HG02981 (cell line): ENCODE results near the gene UGT1A5.

ENCODE experiments used
- ATAC-seq: cut with Tn5 transposase; IDR thresholded peaks from one replicate; pipeline ENCODE4 v1.9.1; 2021; ENCODE audit warnings: mild to moderate bottlenecking, moderate library complexity; ENCODE audit not compliant: unreplicated experiment

The UGT1A5 gene

DNA sequence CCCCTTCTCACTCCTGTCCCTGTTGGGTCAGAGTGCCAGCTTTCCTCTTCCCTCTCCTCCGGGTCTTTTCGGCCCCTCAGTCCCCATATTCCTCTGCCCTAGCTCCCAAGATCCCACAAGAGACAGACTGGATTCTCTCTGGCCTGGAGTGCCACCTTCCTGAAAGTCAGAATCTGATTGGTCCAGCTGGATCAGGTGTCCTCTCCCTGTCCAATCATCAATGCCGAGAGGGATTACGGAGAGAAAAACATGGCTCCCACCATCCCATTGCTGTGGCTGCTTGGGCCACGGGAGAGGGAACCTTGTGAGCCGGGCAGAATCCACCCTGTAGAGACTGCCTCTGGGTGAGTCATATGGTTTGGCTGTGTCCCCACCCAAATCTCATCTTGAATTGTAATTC, 62.7 kb downstream of the UGT1A5 start:
- no peak for ATAC-seq

- ATAC-seq, result no peak
These were observed 65.3 kb downstream of the UGT1A5 start, which contains the start of gene MROH2A for GRCh38 chr2:233778030-233778429. Gene MROH2A (plus strand): TSS chr2:233778330. CDS start chr2:233779359, 1,029 bp downstream.

DNA sequence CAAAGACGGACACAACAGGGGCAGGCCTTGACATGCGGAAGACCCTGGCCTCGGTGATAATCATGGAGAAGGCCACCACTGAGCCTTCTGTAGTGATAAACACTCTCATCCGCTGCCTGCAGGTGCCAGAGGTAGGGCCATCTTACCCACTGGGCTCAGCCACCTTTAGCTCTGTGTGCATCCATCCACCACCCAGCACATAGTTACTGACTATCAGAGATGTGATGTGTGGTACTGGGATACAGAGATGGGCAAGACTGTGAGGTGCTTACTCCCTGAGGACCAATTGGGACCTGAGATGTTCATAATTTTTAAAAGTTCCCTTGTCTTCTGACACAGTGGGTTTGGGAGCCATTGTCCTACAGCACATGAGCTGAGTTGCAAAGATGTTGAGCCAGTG, 67.0 kb downstream of the UGT1A5 start:
- ATAC-seq, result no peak

GRCh38 chr2:233780771-233781170, 68.1 kb downstream of the UGT1A5 start:
- no peak for ATAC-seq

DNA sequence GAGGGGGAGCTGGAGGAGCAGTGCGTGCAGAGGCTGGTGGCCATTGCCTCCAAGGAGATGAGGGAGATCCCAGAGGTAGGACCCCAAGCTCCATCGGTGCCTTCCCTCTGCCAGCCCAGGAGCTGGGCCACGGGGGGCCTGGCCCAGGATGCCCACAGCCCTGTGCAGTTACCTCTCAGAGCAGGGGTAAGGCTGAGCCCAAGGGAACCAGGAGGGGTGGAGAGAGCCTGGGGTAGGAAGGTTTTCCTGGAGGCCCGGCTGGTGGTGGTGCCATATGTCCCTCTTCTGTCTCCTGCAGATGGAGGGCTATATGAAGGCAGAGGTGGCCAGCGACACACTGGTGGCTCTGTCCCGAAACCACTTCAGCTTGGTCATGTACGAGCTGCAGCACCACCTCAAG, 76.8 kb downstream of the UGT1A5 start:
- ATAC-seq, result no peak

- ATAC-seq, result no peak
These were observed 78.6 kb downstream of the UGT1A5 start for GRCh38 chr2:233791151-233791882.

DNA sequence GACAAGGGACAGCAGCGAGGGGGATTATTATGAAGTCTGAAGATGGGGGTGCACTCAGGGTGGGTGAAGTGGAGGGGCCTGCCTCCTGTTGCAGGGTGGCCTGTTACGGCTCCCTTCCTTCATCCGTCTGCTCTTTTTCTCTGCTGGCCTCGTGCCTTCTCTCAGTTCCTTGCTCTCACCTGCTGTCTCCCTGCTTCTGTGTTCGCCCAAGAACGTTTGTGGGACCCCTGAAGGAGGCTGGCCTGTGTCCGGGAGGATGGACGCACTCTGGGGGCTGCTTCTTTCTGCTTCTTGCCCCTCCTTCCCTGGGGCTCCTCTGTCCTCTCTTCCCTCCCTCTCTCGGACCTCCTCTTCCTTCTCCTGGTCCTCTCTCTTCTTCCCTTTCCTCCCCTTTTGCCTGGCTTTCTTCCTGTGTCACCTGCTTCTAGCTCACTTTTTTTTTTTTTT, 79.2 kb downstream of the UGT1A5 start:
- no peak for ATAC-seq

DNA sequence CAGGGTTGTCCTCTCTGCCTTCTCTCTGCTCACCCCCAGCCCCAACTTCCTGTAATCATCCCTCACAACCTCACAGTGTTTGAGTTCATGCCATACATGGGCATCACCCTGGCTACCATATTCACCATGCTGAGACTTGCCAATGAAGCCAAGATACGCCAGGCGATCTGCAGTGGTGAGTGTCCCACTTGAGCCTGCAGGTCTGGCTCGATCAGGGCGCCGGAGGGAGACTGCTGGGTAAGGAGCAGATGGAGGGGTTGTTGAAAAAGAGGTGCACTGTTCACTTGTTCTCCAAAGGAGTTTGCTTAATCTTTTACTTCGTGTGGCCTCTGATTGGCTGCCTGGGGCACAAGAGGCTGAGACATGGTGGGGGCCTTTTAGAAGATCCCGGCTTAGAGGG, 80.0 kb downstream of the UGT1A5 start:
- ATAC-seq, result no peak

DNA sequence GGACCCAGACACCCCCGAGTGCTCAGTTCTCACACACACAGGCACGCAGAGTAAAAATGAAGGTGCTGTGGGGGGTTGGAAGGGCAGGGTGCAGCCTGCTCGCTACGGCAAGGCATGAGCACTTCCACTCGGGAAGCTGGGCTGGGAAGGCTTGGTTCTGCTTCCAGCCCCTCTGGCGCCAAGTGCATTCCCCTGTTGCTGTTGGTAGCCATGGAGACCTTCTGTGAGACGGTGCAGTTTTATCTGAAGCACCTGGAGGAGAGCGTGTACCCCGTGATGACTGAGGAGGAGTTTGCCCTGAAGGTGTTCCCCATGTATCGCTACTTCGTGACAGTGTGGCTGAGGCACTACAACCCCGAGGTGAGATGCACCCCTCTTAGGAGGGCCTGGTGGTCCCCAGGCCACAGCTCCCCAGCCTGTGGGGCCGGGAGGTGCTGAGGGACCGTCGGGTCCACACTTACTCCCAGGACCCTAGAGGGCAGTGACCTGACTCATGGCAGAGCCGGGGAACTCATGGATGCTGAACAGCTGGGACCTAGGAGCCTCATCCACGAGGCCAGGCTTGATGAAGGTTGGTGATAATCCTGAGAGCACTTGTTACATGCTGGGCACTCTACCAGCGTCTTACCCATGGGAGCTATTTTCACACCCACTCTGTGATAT, 80.9 kb downstream of the UGT1A5 start:
- ATAC-seq, result no peak

- ATAC-seq, result no peak
These were observed 81.5 kb downstream of the UGT1A5 start for GRCh38 chr2:233794128-233794658.

DNA sequence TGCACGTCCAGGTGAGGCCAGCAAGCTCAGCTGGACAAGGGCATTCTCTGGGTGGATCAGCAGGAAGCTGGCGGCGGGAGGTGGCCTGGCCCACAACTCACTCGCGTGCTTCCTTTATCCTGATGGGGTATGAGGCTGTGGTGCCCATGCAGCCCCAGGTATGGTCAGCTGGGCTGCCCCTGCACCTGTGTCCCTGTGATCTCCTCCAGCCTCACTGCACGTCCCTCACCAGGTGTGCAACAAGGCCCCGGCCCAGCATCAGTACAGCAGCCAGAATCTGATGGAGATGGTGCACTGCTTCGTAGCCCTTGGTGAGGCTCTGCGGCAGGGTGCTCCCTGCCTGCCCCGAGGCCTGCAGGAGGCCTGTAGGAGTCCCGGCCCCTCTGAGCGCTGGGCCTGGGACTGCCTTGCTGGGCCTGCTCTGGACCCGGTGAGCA, 83.0 kb downstream of the UGT1A5 start:
- ATAC-seq, result no peak

DNA sequence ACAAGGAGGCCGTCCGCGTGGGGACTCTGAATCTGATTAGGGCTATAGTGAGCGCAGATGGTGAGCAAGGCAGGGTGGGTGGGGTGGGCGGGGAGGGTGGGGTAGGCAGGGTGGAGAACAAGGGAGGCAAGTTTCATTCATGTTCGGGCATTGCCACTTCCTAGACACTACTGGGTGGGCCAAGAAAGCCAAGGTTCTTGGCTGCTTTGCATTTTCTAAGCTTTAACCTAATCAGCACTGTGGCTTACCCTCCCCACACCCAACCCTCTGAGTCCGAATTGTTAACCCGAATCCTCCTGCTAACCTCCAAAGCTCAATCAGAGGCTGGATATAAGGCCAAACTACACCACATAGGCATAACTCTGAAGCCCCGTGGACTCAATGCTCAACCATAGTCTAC, 83.5 kb downstream of the UGT1A5 start:
- no peak for ATAC-seq

DNA sequence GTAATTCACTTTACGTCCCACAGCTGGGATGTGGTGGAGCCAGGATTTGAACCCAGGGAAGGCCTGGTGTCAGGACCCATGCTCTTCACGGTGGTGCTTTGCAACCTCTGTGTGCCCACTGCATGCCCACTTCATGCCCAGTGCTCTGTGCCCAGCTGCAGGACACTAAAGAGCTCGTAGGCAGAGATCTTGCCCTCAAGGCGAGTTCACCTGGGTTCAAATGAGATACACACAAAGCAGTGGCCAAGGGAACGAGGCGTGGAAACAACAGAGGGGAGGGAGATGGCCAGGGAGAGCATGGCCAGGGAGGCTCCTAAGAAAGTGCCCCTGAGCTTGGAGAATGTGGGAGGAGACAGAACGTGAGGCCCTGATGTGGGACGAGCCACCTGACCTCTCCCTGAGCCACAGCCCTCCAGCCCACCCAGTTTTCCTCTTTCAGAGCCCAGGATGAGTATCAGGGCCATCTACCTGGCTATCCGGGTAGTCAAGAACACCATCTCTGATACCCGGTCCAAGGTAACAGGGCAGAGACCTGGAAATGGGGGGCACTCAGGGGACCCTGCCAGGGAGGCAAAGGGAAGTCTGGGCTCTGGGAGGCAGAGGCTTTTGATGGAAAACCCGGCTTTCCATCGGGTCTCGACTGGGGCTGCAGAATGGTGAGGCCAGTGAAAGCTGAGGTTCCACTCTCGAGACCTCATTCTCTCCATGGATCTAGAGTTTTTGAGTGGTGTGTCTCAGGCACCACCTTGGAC, 85.8 kb downstream of the UGT1A5 start:
- no peak for ATAC-seq

DNA sequence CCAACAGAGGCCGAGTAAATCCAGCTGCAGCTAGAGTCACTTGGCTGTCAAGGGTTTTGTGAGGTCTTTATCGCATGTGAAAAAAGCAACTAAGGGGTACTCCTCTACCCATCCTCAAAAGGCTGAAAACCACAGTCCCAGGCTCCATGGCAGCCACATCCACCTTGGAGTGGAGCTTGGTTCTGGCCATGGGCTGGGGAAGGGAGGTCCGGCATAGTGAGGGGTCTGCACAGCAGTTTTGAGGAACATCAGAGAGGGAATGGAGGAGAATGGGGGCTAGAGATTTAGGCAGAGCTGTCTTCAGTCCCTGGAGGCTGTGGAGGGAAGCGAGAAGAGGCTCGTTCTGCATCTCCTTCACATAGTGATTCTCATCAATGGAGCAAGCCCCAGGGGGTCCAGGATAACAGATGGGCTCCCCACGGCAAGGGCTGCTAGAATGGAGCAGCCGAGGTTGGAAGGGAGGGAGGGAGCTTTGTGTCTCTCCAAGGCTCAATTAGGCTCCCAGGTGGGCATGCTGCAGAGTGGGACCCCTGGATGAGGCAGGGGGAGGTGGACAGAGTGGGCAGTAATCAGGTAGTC, 86.5 kb downstream of the UGT1A5 start:
- ATAC-seq, result no peak

DNA sequence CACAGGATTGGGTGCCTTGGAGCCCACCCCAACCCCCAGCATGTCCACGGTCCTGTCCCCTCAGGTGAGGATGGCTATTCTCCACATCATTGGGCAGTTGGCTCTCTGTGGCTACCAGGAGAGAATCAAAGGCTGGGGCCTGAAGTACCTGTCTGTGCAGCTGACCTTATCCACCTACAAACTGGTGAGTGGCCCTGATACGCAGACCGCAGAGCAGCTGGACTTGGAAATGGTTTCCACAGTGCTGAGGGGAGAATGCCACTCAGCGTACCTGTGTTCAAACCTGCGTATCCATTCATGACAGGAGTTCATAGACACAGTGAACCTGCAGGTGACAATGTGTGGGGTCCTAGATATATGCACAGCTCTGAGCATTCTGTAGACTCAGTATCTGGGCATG, 87.0 kb downstream of the UGT1A5 start:
- no peak for ATAC-seq

DNA sequence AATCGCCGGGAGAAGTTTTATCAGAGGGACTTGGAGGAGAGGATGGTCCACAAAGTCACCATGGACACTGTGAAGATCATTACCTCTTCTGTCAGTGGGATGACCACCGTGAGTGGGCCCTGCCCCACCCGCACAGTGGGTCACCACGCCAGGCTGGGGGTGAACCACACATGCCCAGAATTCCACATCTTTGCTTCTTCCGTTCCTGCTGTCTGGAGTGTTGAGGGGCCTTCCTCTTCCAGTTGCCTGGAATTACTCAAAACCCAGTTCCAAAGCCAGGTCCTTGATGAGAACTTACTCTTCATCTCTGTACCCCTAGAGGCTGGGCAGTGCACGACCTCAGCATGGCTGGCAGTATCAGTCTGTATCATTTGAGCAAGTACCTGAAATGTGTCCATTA, 87.5 kb downstream of the UGT1A5 start:
- no peak for ATAC-seq

GRCh38 chr2:233801357-233802131, 88.8 kb downstream of the UGT1A5 start:
- no peak for ATAC-seq

- no peak for ATAC-seq
These were observed 89.6 kb downstream of the UGT1A5 start for GRCh38 chr2:233802132-233802815.

DNA sequence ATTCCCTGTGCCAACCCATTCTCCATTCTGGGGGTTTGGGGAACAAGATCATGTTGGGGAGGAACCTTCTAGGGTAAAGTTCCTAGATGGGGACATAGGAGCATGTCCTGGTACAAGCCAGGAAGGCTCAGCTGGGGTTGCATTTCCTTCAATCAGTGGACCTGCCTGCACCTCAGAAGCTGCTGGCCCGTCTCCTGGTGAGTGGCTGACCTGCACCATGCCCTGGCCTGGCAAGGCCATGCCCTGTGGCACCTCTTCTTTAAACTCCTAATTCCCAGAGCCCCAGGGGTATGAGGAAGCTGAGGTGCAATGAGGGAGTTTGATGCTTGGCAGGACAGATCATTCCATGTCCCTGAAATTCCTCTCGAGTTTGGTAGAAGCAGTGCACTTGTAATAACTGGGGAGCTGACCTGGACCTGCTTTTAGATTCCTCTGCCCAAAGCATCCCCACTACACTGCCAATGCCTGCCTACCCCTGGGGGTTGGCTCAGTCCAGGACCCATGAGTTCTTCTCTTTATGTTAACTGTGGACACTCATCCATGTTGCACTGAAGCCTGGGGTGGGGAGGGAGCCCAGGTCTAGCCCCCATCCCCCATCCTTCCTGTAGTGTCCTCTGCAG, 90.7 kb downstream of the UGT1A5 start:
- ATAC-seq, result no peak
